ENCODE data around the gene TULP1.

GRCh38 chr6:35471836-35472345, 40.8 kb downstream of the TULP1 start:
- TF ChIP-seq, protein P1, sequence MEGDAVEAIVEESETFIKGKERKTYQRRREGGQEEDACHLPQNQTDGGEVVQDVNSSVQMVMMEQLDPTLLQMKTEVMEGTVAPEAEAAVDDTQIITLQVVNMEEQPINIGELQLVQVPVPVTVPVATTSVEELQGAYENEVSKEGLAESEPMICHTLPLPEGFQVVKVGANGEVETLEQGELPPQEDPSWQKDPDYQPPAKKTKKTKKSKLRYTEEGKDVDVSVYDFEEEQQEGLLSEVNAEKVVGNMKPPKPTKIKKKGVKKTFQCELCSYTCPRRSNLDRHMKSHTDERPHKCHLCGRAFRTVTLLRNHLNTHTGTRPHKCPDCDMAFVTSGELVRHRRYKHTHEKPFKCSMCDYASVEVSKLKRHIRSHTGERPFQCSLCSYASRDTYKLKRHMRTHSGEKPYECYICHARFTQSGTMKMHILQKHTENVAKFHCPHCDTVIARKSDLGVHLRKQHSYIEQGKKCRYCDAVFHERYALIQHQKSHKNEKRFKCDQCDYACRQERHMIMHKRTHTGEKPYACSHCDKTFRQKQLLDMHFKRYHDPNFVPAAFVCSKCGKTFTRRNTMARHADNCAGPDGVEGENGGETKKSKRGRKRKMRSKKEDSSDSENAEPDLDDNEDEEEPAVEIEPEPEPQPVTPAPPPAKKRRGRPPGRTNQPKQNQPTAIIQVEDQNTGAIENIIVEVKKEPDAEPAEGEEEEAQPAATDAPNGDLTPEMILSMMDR (IDR thresholded peaks at IDR 0.05; ENCODE audit: borderline replicate concordance, extremely low read depth, low read length, poor library complexity, severe bottlenecking), result no peak
- no peak for TF ChIP-seq EZH2 (IDR thresholded peaks at IDR 0.05; ENCODE audit: borderline replicate concordance, low read depth, low read length, severe bottlenecking)

Measured in DND-41 (cell line).